Measurements from ENCODE around the gene MICU2. TPM values are rescaled to one million over a fixed set of nuclear protein-coding genes. Genes with fewer than 3 reads are reported as not detected.
"Not testable (repeated sequence)": the region's sequence is repeated elsewhere in the genome, so short reads cannot be mapped to it uniquely, and the experiment has no call there.

The MICU2 gene
- polyA plus RNA-seq, 1 donor from 2014 or later: 223 TPM

DNA sequence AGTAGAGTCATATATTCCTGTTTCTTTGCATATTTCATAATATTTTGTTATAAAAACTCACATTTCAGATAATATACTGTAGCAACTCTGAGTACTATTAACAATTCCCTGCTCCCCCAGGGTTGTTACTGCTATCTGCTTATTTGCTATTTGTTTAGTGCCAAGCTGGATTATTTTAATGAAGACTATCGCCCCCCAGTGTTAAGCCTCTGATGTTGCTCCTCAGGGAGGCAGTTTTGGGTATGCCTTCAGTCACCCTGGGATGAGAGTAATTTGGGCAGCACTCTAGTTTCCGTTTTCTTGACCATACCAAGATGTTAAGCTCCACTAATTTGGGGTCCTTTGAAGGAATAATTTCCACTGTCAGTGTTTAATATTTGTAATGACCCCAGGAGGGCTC is 46.0 kb downstream of the MICU2 start:
- no peaks in the 10 kb centered on the region for H3K79me2 ChIP-seq (replicated peaks; ENCODE audit: insufficient read depth, low read length)
- no peak overlapping the region for H3K4me2 ChIP-seq (ENCODE audit: low read length)
- no peak for TF ChIP-seq EP300 (conservative IDR thresholded peaks at IDR 0.05; ENCODE audit: poor library complexity, severe bottlenecking)
- TF ChIP-seq SMC3 (conservative IDR thresholded peaks at IDR 0.05; ENCODE audit: poor library complexity): no peak
- no peak for TF ChIP-seq POLR2AphosphoS5 (IDR thresholded peaks at IDR 0.05)
- TF ChIP-seq TAF1 (IDR thresholded peaks at IDR 0.05; ENCODE audit: low read depth): no peak
- TF ChIP-seq EZH2 (IDR thresholded peaks at IDR 0.05; ENCODE audit: borderline replicate concordance, insufficient read depth, low read length, poor library complexity, severe bottlenecking): no peak
- TF ChIP-seq MXI1 (conservative IDR thresholded peaks at IDR 0.05; ENCODE audit: poor library complexity, severe bottlenecking): no peak
- TF ChIP-seq, protein P1, sequence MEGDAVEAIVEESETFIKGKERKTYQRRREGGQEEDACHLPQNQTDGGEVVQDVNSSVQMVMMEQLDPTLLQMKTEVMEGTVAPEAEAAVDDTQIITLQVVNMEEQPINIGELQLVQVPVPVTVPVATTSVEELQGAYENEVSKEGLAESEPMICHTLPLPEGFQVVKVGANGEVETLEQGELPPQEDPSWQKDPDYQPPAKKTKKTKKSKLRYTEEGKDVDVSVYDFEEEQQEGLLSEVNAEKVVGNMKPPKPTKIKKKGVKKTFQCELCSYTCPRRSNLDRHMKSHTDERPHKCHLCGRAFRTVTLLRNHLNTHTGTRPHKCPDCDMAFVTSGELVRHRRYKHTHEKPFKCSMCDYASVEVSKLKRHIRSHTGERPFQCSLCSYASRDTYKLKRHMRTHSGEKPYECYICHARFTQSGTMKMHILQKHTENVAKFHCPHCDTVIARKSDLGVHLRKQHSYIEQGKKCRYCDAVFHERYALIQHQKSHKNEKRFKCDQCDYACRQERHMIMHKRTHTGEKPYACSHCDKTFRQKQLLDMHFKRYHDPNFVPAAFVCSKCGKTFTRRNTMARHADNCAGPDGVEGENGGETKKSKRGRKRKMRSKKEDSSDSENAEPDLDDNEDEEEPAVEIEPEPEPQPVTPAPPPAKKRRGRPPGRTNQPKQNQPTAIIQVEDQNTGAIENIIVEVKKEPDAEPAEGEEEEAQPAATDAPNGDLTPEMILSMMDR (IDR thresholded peaks at IDR 0.05; ENCODE audit: poor library complexity, severe bottlenecking): no peak
- TF ChIP-seq RAD21 (conservative IDR thresholded peaks at IDR 0.05): no peak
- TF ChIP-seq, protein P2, sequence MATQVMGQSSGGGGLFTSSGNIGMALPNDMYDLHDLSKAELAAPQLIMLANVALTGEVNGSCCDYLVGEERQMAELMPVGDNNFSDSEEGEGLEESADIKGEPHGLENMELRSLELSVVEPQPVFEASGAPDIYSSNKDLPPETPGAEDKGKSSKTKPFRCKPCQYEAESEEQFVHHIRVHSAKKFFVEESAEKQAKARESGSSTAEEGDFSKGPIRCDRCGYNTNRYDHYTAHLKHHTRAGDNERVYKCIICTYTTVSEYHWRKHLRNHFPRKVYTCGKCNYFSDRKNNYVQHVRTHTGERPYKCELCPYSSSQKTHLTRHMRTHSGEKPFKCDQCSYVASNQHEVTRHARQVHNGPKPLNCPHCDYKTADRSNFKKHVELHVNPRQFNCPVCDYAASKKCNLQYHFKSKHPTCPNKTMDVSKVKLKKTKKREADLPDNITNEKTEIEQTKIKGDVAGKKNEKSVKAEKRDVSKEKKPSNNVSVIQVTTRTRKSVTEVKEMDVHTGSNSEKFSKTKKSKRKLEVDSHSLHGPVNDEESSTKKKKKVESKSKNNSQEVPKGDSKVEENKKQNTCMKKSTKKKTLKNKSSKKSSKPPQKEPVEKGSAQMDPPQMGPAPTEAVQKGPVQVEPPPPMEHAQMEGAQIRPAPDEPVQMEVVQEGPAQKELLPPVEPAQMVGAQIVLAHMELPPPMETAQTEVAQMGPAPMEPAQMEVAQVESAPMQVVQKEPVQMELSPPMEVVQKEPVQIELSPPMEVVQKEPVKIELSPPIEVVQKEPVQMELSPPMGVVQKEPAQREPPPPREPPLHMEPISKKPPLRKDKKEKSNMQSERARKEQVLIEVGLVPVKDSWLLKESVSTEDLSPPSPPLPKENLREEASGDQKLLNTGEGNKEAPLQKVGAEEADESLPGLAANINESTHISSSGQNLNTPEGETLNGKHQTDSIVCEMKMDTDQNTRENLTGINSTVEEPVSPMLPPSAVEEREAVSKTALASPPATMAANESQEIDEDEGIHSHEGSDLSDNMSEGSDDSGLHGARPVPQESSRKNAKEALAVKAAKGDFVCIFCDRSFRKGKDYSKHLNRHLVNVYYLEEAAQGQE (IDR thresholded peaks at IDR 0.05; ENCODE audit: borderline replicate concordance): no peak
- H3K9me2 ChIP-seq (ENCODE audit: insufficient read depth, low read length): no peaks in the 10 kb centered on the region
- no peaks in the 10 kb centered on the region for H3K36me3 ChIP-seq (ENCODE audit: insufficient read depth, low read length)
- H3F3A ChIP-seq (ENCODE audit: insufficient read depth, low read length, poor library complexity, severe bottlenecking): no peaks in the 10 kb centered on the region
- H3K9ac ChIP-seq (ENCODE audit: low read length): no peak overlapping the region
- no peaks in the 10 kb centered on the region for H3K9me3 ChIP-seq (ENCODE audit: low read length)
- no peaks in the 10 kb centered on the region for H3K27me3 ChIP-seq (ENCODE audit: insufficient read depth, low read depth, low read length)
- no peak overlapping the region for H3K4me3 ChIP-seq (ENCODE audit: low read length)
- H3K27ac ChIP-seq (ENCODE audit: low read length): no peak overlapping the region
- no peak overlapping the region for H2AFZ ChIP-seq (ENCODE audit: low read depth, low read length)
- no peaks in the 10 kb centered on the region for H4K20me1 ChIP-seq (ENCODE audit: insufficient read depth)

DNA sequence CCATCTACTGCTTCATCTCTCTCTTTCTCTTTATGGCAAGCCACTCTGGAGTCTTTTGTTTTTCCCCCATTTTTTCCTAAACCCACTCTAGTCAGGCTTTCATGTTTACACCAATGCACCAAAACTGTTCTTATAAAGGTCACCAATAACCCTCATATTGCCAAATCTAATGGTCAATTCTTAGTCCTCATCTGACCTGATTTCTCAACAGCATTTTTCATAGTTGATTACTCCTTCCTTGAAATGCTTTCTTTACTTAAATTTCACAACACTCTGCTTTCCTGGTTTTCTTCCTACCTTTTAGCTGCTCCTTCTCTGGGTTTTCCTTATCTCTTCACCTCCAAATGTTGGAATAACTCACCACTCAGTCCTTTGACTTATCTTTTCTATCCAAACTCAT is 47.9 kb downstream of the MICU2 start:
- Histone ChIP-seq H3K27ac (ENCODE audit: low read length) (no peak overlapping the region), H3K79me2 (replicated peaks; ENCODE audit: insufficient read depth, low read length) (no peaks in the 10 kb centered on the region), H3K27me3 (ENCODE audit: insufficient read depth, low read depth, low read length) (no peaks in the 10 kb centered on the region), H3K4me3 (ENCODE audit: low read length) (no peak overlapping the region), H3F3A (ENCODE audit: insufficient read depth, low read length, poor library complexity, severe bottlenecking) (no peaks in the 10 kb centered on the region), H3K9me2 (ENCODE audit: insufficient read depth, low read length) (no peaks in the 10 kb centered on the region), H4K20me1 (ENCODE audit: insufficient read depth) (no peaks in the 10 kb centered on the region), H3K9ac (ENCODE audit: low read length) (no peak overlapping the region), H3K4me2 (ENCODE audit: low read length) (no peak overlapping the region), H3K9me3 (ENCODE audit: low read length) (no peaks in the 10 kb centered on the region), H3K36me3 (ENCODE audit: insufficient read depth, low read length) (no peaks in the 10 kb centered on the region), H2AFZ (ENCODE audit: low read depth, low read length) (no peak overlapping the region)
- no peak for TF ChIP-seq RAD21 (conservative IDR thresholded peaks at IDR 0.05)
- no peak for TF ChIP-seq EZH2 (IDR thresholded peaks at IDR 0.05; ENCODE audit: borderline replicate concordance, insufficient read depth, low read length, poor library complexity, severe bottlenecking)
- no peak for TF ChIP-seq MXI1 (conservative IDR thresholded peaks at IDR 0.05; ENCODE audit: poor library complexity, severe bottlenecking)
- no peak for TF ChIP-seq SMC3 (conservative IDR thresholded peaks at IDR 0.05; ENCODE audit: poor library complexity)
- TF ChIP-seq TAF1 (IDR thresholded peaks at IDR 0.05; ENCODE audit: low read depth): no peak
- TF ChIP-seq, protein P1 (IDR thresholded peaks at IDR 0.05; ENCODE audit: poor library complexity, severe bottlenecking): no peak
- no peak for TF ChIP-seq EP300 (conservative IDR thresholded peaks at IDR 0.05; ENCODE audit: poor library complexity, severe bottlenecking)
- no peak for TF ChIP-seq POLR2AphosphoS5 (IDR thresholded peaks at IDR 0.05)
- TF ChIP-seq, protein P2 (IDR thresholded peaks at IDR 0.05; ENCODE audit: borderline replicate concordance): no peak

DNA sequence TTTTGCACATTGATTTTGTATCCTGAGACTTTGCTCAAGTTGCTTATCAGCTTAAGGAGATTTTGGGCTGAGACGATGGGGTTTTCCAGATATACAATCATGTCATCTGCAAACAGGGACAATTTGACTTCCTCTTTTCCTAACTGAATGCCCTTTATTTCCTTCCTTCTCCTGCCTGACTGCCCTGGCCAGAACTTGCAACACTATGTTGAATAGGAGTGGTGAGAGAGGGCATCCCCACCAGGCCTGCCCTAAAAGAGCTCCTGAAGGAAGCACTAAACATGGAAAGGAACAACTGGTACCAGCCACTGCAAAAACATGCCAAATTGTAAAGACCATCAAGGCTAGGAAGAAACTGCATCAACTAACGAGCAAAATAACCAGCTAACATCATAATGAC is 50.7 kb downstream of the MICU2 start:
- not testable (repeated sequence) for H3K79me2 ChIP-seq (replicated peaks; ENCODE audit: insufficient read depth, low read length); H3K9me3 ChIP-seq (ENCODE audit: low read length); H3F3A ChIP-seq (ENCODE audit: insufficient read depth, low read length, poor library complexity, severe bottlenecking); H3K9ac ChIP-seq (ENCODE audit: low read length); H3K27me3 ChIP-seq (ENCODE audit: insufficient read depth, low read depth, low read length); H3K4me2 ChIP-seq (ENCODE audit: low read length); H3K9me2 ChIP-seq (ENCODE audit: insufficient read depth, low read length); H3K4me3 ChIP-seq (ENCODE audit: low read length); H3K36me3 ChIP-seq (ENCODE audit: insufficient read depth, low read length); H4K20me1 ChIP-seq (ENCODE audit: insufficient read depth); H3K27ac ChIP-seq (ENCODE audit: low read length); H2AFZ ChIP-seq (ENCODE audit: low read depth, low read length)

Measured in neural cell (in vitro differentiated cells).